GM12892 (cell line): ENCODE data around the gene EIF2S1.

ENCODE experiments used
- POLR2A ChIP-seq: IDR thresholded peaks from 2 replicates; pipeline ENCODE4 v1.6.1; 2011; ENCODE audit warnings: low read depth, low read length, control low read depth
- POLR2AphosphoS5 ChIP-seq: IDR thresholded peaks from 2 replicates; pipeline ENCODE4 v1.6.1; 2011; ENCODE audit warnings: low read depth, low read length, control low read depth
- TAF1 ChIP-seq: IDR thresholded peaks from 2 replicates; pipeline ENCODE4 v1.6.1; 2011; ENCODE audit warnings: low read depth, mild to moderate bottlenecking, control low read depth, low read length, borderline replicate concordance

DNA sequence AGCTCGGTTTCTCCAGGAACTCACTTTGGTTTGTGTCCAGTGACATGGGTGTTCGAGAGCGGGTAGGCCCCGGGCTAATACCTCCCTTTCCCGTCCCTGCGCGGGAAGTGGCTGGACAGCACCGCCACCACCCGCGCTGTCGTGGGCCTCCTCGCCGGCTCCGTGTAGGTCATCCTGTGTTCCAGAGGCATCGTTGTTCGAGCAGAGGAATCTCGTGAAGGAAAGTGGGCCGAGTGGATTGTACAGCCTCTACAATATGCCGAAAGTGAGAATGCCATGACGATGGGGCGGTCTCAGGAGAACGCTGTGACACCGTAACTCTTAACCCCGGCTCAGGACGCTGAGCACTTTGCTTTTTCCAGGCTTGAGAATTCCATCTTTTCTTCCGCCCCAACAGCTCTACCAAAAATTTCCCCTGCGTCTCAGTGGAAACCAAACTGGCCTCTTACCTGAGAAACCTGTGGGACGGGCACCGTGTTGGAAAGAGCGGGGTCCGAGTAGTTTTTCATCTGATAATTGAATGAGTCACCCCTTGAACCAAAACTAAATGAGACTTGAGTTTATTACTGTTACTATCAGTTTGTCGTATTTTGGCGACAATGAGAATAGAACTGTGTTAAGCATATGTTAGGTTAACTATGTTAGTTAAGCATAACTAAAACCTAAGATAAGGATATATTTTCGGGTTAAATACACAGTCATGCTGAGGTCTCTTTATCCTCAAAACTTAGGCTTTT is 510 bp downstream of the EIF2S1 start:
- TF ChIP-seq POLR2A = no peak
- peak; percentile 7; the same call in 1 of the 2 replicates for TF ChIP-seq POLR2AphosphoS5
- TF ChIP-seq TAF1 = no peak
